Fibroblast of lung (primary cell): ENCODE data around the gene ZDHHC6. TPM values are rescaled to one million over a fixed set of nuclear protein-coding genes. Genes with fewer than 3 reads are reported as not detected.

ENCODE experiments used
- DNase-seq, 2 donors: peaks; one replicate each; pipeline versions ENCODE4 v3.0.0 to v3.0.0-alpha.2; 2010; ENCODE audit warnings: low read depth in 2 of 2
- H2AFZ ChIP-seq: 2 replicates; pipeline ENCODE4 v1.5.1; 2012; ENCODE audit warnings: low read length, control low read depth, inconsistent platforms
- H3K27ac ChIP-seq: 2 replicates; pipeline ENCODE4 v1.5.1; 2011; ENCODE audit warnings: low read length, control low read depth; ENCODE audit not compliant: insufficient read depth
- H3K27me3 ChIP-seq: 2 replicates; pipeline ENCODE4 v1.5.1; 2011; ENCODE audit warnings: mild to moderate bottlenecking, low read length; ENCODE audit not compliant: control insufficient read depth, insufficient read depth
- H3K36me3 ChIP-seq: 2 replicates; pipeline ENCODE4 v1.5.1; 2011; ENCODE audit warnings: low read length; ENCODE audit not compliant: control insufficient read depth, insufficient read depth
- H3K4me1 ChIP-seq: 2 replicates; pipeline ENCODE4 v1.5.1; 2011; ENCODE audit warnings: low read length; ENCODE audit not compliant: control insufficient read depth, insufficient read depth; ENCODE audit errors: extremely low read depth
- H3K4me2 ChIP-seq: 2 replicates; pipeline ENCODE4 v1.5.1; 2011; ENCODE audit warnings: low read length, control low read depth; ENCODE audit not compliant: insufficient read depth; ENCODE audit errors: extremely low read depth
- H3K4me3 ChIP-seq, 4 experiments: fragments of 200-600 bp in 1 of 4; sonication (generic) in 1 of 4; replicated peaks in 1 of 4; 2 replicates each; pipeline ENCODE4 v1.5.1; 2011 to 2016; ENCODE audit warnings: low read length in 4 of 4, low read depth in 3 of 4, mild to moderate bottlenecking in 3 of 4, control low read depth in 2 of 4, inconsistent platforms in 1 of 4, mixed read lengths in 1 of 4; ENCODE audit not compliant: insufficient read depth in 1 of 4; ENCODE audit errors: control extremely low read depth in 1 of 4
- H3K79me2 ChIP-seq: 2 replicates; pipeline ENCODE4 v1.5.1; 2012; ENCODE audit warnings: mild to moderate bottlenecking, low read length, inconsistent platforms; ENCODE audit not compliant: control insufficient read depth, insufficient read depth
- H3K9ac ChIP-seq: 2 replicates; pipeline ENCODE4 v1.5.1; 2011; ENCODE audit warnings: mild to moderate bottlenecking, low read length, control low read depth; ENCODE audit not compliant: insufficient read depth
- H3K9me3 ChIP-seq: 2 replicates; pipeline ENCODE4 v1.5.1; 2012; ENCODE audit warnings: low read depth, low read length; ENCODE audit not compliant: control insufficient read depth, insufficient read depth
- H4K20me1 ChIP-seq: 2 replicates; pipeline ENCODE4 v1.5.1; 2011; ENCODE audit warnings: low read length; ENCODE audit not compliant: control insufficient read depth, insufficient read depth; ENCODE audit errors: extremely low read depth
- CTCF ChIP-seq, 2 donors: IDR thresholded peaks in 1 of 2; conservative IDR thresholded peaks in 1 of 2; 1 replicate in 1 of 2; 2 replicates in 1 of 2; pipeline ENCODE4 v1.5.1; 2011 to 2012; ENCODE audit warnings: low read length in 2 of 2, control low read depth in 1 of 2, inconsistent platforms in 1 of 2, low read depth in 1 of 2, mild to moderate bottlenecking in 1 of 2
- EZH2 ChIP-seq: IDR thresholded peaks from 2 replicates; pipeline ENCODE4 v1.5.1; 2012; ENCODE audit warnings: low read length, control low read depth, mild to moderate bottlenecking; ENCODE audit errors: missing control alignments
- polyA plus RNA-seq, 2 donors: library from polyadenylated mRNA; depleted of rRNA in 1 of 2; stranded (reverse) in 1 of 2; unstranded in 1 of 2; fragments of >200 nt; gene quantifications; 2 replicates each; pipeline ENCODE4 v1.2.1, GENCODE V29; 2011 to 2012; ENCODE audit warnings: missing spikeins in 1 of 2
- total RNA-seq: library from RNA; depleted of rRNA; stranded (reverse); fragments of >200 nt; gene quantifications from 2 replicates; pipeline ENCODE4 v1.2.1, GENCODE V29; 2014

Gene ZDHHC6
- total and polyA plus RNA-seq, 2 donors (not counting 1 experiment from before 2014, with no cell fraction given) = 29.9 to 37.8 TPM

- Histone ChIP-seq H3K79me2 (no peaks in the 10 kb centered on the region), H3K9me3 (no peaks in the 10 kb centered on the region), H3K4me1 (no peaks in the 10 kb centered on the region), H3K4me3 (no peak overlapping the region), H3K27me3 (no peaks in the 10 kb centered on the region), H3K9ac (no peak overlapping the region), H3K36me3 (peaks cover 10% of the 10 kb centered on the region), H4K20me1 (no peaks in the 10 kb centered on the region), H3K27ac (no peak overlapping the region), H2AFZ (no peak overlapping the region), H3K4me2 (no peak overlapping the region)
- TF ChIP-seq EZH2 (no peak), CTCF (conservative IDR thresholded peaks at IDR 0.05 in 1 of 2, IDR thresholded peaks at IDR 0.05 in 1 of 2; ENCODE audit: low read depth in 1 of 2, low read length in 2 of 2) (no peak)
- no peak for DNase-seq
Observed at GRCh38 chr10:112429654-112430230, 17.0 kb downstream of the ZDHHC6 start.

- DNase-seq = no peak
- Histone ChIP-seq H3K9me3 (no peaks in the 10 kb centered on the region), H3K9ac (no peak overlapping the region), H3K36me3 (peaks cover 10% of the 10 kb centered on the region), H3K27ac (no peak overlapping the region), H3K4me2 (no peak overlapping the region), H3K27me3 (no peaks in the 10 kb centered on the region), H3K4me1 (no peaks in the 10 kb centered on the region), H3K4me3 (no peak overlapping the region), H4K20me1 (no peaks in the 10 kb centered on the region), H2AFZ (no peak overlapping the region), H3K79me2 (no peaks in the 10 kb centered on the region)
- TF ChIP-seq EZH2 (no peak), CTCF (conservative IDR thresholded peaks at IDR 0.05 in 1 of 2, IDR thresholded peaks at IDR 0.05 in 1 of 2; ENCODE audit: low read depth in 1 of 2, low read length in 2 of 2) (no peak)
Observed at GRCh38 chr10:112429147-112429546, 17.6 kb downstream of the ZDHHC6 start.

GRCh38 chr10:112426111-112426510 is 20.6 kb downstream of the ZDHHC6 start:
- H3K4me3 ChIP-seq = no peak overlapping the region
- H3K4me2 ChIP-seq = no peak overlapping the region
- no peaks in the 10 kb centered on the region for H3K27me3 ChIP-seq
- no peaks in the 10 kb centered on the region for H3K9me3 ChIP-seq
- H3K36me3 ChIP-seq = peaks cover 5% of the 10 kb centered on the region
- H3K9ac ChIP-seq = no peak overlapping the region
- H2AFZ ChIP-seq = no peak overlapping the region
- no peak for TF ChIP-seq CTCF (conservative IDR thresholded peaks at IDR 0.05 in 1 of 2, IDR thresholded peaks at IDR 0.05 in 1 of 2; ENCODE audit: low read depth in 1 of 2, low read length in 2 of 2)
- TF ChIP-seq EZH2 = no peak
- H3K4me1 ChIP-seq = no peaks in the 10 kb centered on the region
- no peaks in the 10 kb centered on the region for H4K20me1 ChIP-seq
- no peak overlapping the region for H3K27ac ChIP-seq
- DNase-seq = no peak
- H3K79me2 ChIP-seq = no peaks in the 10 kb centered on the region
